GM12872 (cell line): ENCODE data around the gene ZNF563.

Experiments
- TF ChIP-seq, protein P1 (sequence below): IDR thresholded peaks from 3 replicates; pipeline ENCODE4 v1.5.1; 2011; ENCODE audit warnings: low read depth, mild to moderate bottlenecking, low read length, moderate library complexity; ENCODE audit not compliant: insufficient read depth

Gene ZNF563

DNA sequence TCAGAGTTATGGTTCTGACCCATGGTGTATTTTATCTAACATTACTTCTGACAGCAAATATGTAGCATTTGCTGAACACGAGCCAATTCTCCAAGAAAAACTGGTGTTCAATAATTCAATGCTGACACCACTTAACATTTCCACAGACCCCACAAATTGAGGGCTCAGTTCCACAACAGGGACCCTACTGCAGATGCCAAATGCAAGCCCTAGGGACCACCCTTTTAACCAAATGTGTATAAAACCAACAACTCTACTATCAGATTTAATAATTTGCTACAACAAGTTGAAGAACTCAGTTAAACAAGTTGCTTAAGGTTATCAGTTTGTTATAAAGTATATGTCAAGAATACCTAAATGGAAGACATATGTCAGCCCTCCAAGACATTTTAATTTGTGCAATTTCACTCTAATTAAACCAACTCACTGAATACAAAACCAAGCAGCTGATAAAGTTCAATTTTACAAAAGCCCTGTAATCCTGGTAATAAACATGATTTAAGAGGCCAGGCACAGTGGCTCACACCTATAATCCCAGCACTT is 45.4 kb downstream of the ZNF563 start:
- TF ChIP-seq, protein P1, sequence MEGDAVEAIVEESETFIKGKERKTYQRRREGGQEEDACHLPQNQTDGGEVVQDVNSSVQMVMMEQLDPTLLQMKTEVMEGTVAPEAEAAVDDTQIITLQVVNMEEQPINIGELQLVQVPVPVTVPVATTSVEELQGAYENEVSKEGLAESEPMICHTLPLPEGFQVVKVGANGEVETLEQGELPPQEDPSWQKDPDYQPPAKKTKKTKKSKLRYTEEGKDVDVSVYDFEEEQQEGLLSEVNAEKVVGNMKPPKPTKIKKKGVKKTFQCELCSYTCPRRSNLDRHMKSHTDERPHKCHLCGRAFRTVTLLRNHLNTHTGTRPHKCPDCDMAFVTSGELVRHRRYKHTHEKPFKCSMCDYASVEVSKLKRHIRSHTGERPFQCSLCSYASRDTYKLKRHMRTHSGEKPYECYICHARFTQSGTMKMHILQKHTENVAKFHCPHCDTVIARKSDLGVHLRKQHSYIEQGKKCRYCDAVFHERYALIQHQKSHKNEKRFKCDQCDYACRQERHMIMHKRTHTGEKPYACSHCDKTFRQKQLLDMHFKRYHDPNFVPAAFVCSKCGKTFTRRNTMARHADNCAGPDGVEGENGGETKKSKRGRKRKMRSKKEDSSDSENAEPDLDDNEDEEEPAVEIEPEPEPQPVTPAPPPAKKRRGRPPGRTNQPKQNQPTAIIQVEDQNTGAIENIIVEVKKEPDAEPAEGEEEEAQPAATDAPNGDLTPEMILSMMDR: no peak

DNA sequence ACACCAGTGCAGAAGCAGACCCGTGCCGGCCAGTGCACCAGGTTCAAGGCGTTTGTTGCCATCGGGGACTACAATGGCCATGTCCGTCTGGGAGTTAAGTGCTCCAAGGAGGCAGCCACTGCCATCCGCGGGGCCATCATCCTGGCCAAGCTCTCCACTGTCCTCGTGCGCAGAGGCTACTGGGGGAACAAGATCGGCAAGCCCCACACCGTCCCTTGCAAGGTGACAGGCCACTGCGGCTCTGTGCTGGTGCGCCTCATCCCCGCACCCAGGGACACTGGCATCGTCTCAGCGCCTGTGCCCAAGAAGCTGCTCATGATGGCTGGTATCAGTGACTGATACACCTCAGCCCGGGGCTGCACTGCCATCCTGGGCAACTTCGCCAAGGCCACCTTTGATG is 48.8 kb downstream of the ZNF563 start:
- TF ChIP-seq, protein P1: no peak

DNA sequence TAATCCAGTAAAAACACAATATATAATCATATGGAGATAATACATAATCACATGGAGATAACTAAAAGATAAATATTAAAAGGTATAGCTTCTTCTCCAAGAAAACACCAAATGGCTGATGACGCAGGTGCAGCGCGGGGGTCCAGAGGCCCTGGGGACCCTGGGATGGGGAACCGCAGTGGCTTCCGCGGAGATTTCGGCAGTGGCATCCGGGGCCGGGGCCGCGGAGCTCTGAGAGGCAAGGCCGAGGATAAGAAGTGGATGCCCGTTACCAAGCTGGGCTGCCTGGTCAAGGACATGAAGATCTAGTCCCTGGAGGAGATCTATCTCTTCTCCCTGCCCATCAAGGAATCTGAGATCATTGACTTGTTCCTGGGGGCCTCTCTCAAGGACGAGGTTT is 49.2 kb downstream of the ZNF563 start:
- TF ChIP-seq, protein P1: no peak

DNA sequence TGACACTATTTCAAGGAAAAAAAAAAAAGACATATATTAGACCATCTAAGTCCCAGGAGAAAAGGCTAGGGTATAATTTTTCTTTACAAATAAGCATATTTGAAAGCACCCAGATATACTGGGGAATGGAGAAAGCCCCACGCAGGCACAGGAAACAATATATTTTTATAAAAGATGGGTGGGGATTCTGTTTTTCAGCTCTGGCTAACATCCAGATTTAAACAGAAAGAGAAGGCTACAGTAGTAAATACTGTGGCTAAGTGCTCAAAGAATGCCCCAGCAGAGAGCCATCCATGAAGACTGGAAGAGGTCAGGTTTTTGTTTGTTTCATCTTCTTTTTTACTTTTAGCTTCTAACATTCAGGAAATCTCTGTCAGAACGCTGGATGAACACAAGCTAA is 54.7 kb downstream of the ZNF563 start:
- TF ChIP-seq, protein P1: no peak

DNA sequence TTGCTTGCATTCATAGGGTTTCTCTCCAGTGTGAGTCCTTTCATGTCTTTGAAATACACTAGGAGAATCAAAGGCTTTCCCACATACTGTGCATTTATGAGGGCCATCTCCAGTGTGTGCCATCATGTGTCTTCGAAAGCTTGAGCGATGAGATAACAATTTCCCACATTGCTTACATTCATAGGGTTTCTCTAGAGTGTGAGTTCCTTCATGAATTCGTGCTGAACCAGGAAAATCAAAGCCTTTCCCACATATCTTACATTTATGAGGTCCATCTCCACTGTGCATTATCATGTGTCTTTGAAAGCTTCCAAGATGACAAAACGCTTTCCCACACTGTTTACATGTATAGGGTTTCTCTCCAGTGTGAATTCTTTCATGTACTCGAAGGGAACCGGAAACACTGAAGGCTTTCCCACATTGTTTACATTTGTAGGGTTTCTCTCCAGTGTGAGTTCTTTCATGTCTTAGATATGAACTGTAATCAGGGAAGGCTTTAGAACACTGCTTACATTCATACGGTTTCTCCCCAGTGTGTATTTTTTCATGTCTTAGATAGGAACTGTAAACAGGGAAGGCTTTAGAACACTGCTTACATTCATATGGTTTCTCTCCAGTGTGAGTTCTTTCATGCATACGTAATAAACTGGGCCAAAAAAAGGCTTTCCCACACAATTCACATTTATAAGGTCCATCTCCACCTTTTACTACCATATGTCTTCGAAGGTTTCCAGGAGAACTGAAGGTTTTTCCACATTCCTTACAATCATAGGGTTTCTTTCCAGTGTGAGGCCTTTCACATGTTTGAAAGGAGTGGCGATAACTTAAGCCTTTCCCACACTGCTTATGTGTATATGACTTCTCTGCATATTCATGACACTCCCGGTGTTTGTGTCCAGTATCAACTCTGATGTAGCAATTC is 60.2 kb downstream of the ZNF563 start:
- TF ChIP-seq, protein P1: no peak

DNA sequence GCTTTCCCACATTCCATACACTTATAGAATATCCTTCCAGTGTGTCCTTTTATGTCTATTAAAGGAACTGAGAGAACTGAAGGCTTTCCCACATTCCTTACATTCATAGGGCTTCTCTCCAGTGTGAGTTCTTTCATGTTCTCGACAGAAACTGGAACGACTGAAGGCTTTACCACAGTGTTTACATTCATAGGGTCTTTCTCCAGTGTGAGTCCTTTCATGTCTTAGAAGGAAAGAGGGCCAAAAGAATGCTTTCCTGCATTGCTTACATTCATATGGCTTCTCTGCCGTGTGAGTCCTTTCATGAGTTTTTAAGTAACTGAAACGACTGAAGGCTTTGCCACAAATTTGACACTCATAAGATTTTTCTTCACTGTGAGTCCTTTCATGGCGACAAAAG is 61.0 kb downstream of the ZNF563 start:
- TF ChIP-seq, protein P1: no peak

DNA sequence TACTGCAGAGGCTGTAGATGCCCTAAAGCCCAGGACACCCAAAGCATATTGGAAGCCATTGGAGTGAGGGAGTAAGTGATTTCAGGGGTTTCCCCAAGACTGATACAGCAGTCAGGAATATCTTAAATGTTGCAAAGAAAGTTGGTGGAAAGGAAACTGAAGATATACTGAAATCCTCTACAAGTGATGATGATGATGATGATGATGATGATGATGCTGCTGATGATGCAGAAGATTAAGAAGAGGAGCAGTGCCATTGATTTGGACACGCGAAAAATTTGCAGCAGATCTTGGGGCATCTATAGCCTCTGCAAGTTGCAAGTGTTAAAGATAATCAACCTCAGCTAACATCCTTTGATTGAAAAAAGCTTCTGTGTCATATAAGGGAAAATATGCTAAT is 62.6 kb downstream of the ZNF563 start:
- TF ChIP-seq, protein P1: no peak
